ENCODE measurements around the gene MRRF. TPM values are rescaled to one million over a fixed set of nuclear protein-coding genes. Genes with fewer than 3 reads are reported as not detected.
A peak's percentile ranks its signal among the peaks of the same experiment; 100 is the strongest.

MRRF gene
- total and polyA plus RNA-seq, 4 experiments from 2014 or later, result 15.6 to 27.3 (median 22.5) TPM

DNA sequence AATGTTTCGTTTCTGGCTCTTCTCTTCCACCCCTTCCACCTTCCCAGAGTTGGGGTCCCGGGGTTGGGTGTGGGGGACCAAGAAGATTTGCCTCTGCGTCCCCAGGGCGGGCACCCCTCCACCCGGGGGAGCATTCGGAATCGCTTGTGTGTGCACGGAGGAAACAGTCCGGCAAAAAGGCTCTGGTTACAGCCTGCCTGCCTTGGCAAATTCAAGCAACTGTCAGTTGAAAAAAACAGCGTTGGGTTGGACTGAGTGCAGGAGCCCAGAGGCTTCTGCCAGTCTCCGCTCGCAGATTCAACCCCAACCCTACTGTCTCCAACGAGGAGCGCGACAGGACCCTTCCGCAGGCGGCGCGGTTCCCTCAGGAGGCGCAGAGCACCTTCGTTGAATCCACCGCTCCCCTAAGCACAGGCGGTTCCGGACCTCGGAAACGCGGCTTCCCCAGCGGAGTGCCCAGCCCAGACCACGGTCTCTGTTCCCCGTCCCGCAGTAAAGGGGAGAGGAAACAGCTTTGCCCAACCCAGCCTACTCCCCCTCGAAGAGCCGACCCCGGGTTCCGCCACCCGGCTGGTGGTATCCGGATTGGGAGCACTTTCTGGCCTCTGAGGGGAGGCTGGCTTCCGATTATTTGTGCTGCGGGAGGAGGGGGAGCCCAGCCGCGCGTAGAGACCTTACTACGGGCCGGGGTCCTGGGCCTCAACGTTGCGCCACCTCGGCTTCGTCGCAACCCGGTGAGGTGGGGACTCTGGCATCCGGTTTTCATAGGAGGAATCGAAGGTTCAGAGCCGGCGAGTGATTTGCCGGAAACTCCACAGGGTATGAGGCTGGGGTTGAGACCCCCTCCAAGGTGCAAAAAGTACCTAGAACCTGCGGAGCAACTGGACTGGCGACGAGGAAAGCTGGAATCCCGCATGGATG, 45.5 kb upstream of the MRRF start:
- Histone ChIP-seq H3K27me3 (ENCODE audit: insufficient read depth, low read length) (peaks cover 43% of the 10 kb centered on the region), H3K36me3 (ENCODE audit: insufficient read depth, low read length) (no peaks in the 10 kb centered on the region), H3K4me1 (ENCODE audit: insufficient read depth, low read length) (peaks cover 10% of the 10 kb centered on the region), H3K9me3 (ENCODE audit: control insufficient read depth in 1 of 2, low read length in 2 of 2) (no peaks in the 10 kb centered on the region), H3K27ac (ENCODE audit: low read depth, low read length) (no peak overlapping the region), H3K4me3 (ENCODE audit: low read length in 2 of 2) (no peak overlapping the region)
- CTCF ChIA-PET (ENCODE audit: partially characterized antibody), result interaction anchor here (1.1 kb wide), 1 partner anchor 14 kb away, joined by 3 read pairs; no protein-coding TSS in a partner anchor
- DNase-seq, result no peak
- POLR2A ChIA-PET (ENCODE audit: partially characterized antibody), result no interaction called here
- Mint-ChIP-seq H3K4me1 (peaks cover 15 to 41% (median 29%) of the 10 kb centered on the region in 4 donors), H3K27ac (peak overlapping the region in 1 of 7 donors; percentile 12), H3K27me3 (peaks cover 66 to 79% of the 10 kb centered on the region in 2 donors), H3K9me3 (peaks cover 0 to 2% (median 0%) of the 10 kb centered on the region in 8 donors), H3K4me3 (peak overlapping the region; percentile 39 to 85 (median 72)), H3K36me3 (no peaks in the 10 kb centered on the region)
- intact Hi-C loops (cut with micrococcal nuclease), result no loop called here

DNA sequence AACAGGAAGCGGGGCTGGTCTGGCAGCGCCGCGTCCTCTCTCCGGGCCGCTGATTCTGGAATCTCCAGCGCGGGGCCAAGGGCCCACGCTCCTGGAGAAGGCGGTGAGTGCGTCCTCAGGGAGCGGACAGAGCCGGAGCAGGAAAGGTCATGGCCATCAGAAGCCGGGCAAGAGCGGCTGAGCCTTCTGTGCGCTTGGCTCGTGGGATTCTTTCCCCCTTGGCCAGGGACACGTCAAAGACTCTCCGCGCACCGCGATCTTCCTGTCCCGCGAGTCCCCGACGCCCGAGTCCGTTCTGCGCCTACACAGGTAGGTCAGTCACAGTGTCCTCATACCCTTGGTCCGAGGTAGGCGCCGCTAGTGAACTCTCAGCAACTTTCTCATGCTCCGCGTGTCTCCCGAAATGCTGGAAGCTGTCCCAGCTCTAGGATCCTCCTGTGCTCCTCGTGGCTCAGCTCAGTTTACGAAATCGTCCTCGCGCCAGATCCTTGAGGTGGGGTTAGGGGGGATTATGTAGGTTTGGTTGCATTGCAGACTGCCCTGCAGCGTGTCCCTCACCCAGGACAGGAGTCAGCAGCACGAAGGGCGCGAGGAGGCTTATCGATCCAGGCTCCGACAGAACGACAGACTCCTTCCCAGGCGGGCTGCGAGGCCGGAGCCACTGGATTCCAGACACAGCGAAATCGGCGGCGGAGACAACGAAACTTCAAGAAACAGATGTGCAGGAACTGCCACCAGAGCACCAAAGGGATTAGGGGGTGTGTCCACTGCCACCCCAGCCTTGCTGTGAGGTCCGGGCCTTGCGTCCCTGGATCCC, 44.6 kb upstream of the MRRF start:
- H3K27ac Mint-ChIP-seq, result peak overlapping the region in 1 of 7 donors; percentile 49
- CTCF ChIA-PET (ENCODE audit: partially characterized antibody), result interaction anchor here (1.1 to 1.4 kb wide), 2 partner anchors 14 to 95 kb away, joined by 3 read pairs; no protein-coding TSS in a partner anchor
- peaks cover 14 to 36% (median 26%) of the 10 kb centered on the region in 4 donors for H3K4me1 Mint-ChIP-seq
- H3K36me3 Mint-ChIP-seq, result no peaks in the 10 kb centered on the region
- H3K27ac ChIP-seq (ENCODE audit: low read depth, low read length), result no peak overlapping the region
- POLR2A ChIA-PET (ENCODE audit: partially characterized antibody), result no interaction called here
- no peak overlapping the region for H3K4me3 ChIP-seq (ENCODE audit: low read length in 2 of 2)
- peaks cover 0 to 2% (median 0%) of the 10 kb centered on the region in 8 donors for H3K9me3 Mint-ChIP-seq
- no peaks in the 10 kb centered on the region for H3K9me3 ChIP-seq (ENCODE audit: control insufficient read depth in 1 of 2, low read length in 2 of 2)
- H3K27me3 Mint-ChIP-seq, result peaks cover 66 to 78% of the 10 kb centered on the region in 2 donors
- H3K4me1 ChIP-seq (ENCODE audit: insufficient read depth, low read length), result peaks cover 10% of the 10 kb centered on the region
- H3K36me3 ChIP-seq (ENCODE audit: insufficient read depth, low read length), result no peaks in the 10 kb centered on the region
- H3K27me3 ChIP-seq (ENCODE audit: insufficient read depth, low read length), result peaks cover 43% of the 10 kb centered on the region
- H3K4me3 Mint-ChIP-seq, result peak overlapping the region in 7 of 8 donors; percentile 19 to 85 (median 63)
- intact Hi-C loops (cut with micrococcal nuclease), result no loop called here
- no peak for DNase-seq

DNA sequence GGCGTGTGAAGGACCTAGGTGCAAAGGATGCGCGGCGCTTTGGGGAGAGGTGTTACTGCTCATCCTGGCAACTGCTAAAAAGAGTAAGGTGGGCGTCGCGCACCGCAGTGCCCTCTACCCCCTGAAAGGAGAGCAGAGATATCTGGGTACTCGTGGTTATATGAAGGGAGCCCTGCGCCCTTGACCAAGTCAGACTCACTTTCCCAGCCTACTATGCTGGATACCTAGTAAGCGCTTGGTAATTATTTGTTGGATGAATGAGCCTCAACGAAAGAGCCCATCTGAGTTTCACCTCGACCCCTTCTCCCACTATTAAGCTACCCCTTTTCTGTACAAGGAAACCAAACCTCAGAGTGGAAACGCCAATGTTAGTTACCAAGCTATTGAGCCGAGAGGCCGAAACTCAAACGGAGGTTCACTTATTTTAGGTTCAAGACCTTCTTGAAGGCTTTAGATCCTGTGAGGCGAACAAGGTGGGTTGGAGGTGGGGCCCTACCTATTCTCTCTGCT, 44.0 kb upstream of the MRRF start:
- intact Hi-C loops (cut with micrococcal nuclease), result no loop called here
- ChIA-PET POLR2A (ENCODE audit: partially characterized antibody) (no interaction called here), CTCF (ENCODE audit: partially characterized antibody) (interaction anchor here (1.4 kb wide), 1 partner anchor 96 kb away, joined by 3 read pairs; no protein-coding TSS in a partner anchor)
- Histone ChIP-seq H3K9me3 (ENCODE audit: control insufficient read depth in 1 of 2, low read length in 2 of 2) (no peaks in the 10 kb centered on the region), H3K36me3 (ENCODE audit: insufficient read depth, low read length) (no peaks in the 10 kb centered on the region), H3K4me1 (ENCODE audit: insufficient read depth, low read length) (peaks cover 10% of the 10 kb centered on the region), H3K4me3 (ENCODE audit: low read length in 2 of 2) (no peak overlapping the region), H3K27ac (ENCODE audit: low read depth, low read length) (no peak overlapping the region), H3K27me3 (ENCODE audit: insufficient read depth, low read length) (peaks cover 37% of the 10 kb centered on the region)
- peaks cover 67 to 73% of the 10 kb centered on the region in 2 donors for H3K27me3 Mint-ChIP-seq
- no peak overlapping the region for H3K27ac Mint-ChIP-seq
- no peak for DNase-seq
- H3K4me3 Mint-ChIP-seq, result peak overlapping the region in 4 of 8 donors; percentile 35 to 84 (median 67)
- H3K36me3 Mint-ChIP-seq, result no peaks in the 10 kb centered on the region
- H3K9me3 Mint-ChIP-seq, result peaks cover 0 to 2% (median 0%) of the 10 kb centered on the region in 8 donors
- H3K4me1 Mint-ChIP-seq, result peaks cover 14 to 36% (median 26%) of the 10 kb centered on the region in 4 donors

DNA sequence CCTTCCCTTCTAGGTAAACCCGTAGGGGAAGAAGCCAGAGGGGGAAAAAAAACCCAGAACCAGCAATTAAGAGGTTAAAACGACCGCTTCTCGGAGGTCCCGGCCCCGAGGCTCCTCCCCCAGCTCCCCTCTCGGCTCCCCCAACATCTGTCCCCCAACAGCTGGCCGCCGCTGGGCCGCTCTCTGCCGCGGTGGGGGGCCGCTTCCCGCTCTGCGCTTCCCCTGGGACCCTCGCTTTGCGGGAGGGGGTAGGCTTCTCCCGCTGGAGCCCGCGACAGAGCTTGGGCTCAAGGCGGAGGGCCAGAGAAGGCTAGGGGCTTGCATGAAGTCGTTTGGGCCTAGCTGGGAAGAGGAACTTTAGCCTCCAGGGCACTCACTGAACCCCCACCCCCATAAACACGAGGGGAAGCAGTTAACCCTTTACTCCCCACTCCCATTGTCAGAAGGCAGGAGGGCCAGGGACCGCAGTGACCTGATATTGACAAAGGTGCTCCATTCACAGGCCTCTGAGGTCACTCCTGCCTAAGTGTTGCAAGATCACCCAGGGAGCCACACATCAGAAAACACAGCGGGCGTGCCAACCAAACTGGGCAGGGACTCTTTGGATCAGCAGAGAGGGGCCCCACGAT, 43.4 kb upstream of the MRRF start:
- intact Hi-C loops (cut with micrococcal nuclease), result no loop called here
- Histone ChIP-seq H3K27me3 (ENCODE audit: insufficient read depth, low read length) (peaks cover 32% of the 10 kb centered on the region), H3K36me3 (ENCODE audit: insufficient read depth, low read length) (no peaks in the 10 kb centered on the region), H3K4me3 (ENCODE audit: low read length in 2 of 2) (no peak overlapping the region), H3K9me3 (ENCODE audit: control insufficient read depth in 1 of 2, low read length in 2 of 2) (no peaks in the 10 kb centered on the region), H3K4me1 (ENCODE audit: insufficient read depth, low read length) (peaks cover 10% of the 10 kb centered on the region), H3K27ac (ENCODE audit: low read depth, low read length) (no peak overlapping the region)
- ChIA-PET POLR2A (ENCODE audit: partially characterized antibody) (no interaction called here), CTCF (ENCODE audit: partially characterized antibody) (interaction anchor here (1.4 kb wide), 1 partner anchor 97 kb away, joined by 3 read pairs; no protein-coding TSS in a partner anchor)
- Mint-ChIP-seq H3K9me3 (peaks cover 0 to 2% (median 0%) of the 10 kb centered on the region in 8 donors), H3K4me1 (peaks cover 14 to 36% (median 28%) of the 10 kb centered on the region in 4 donors), H3K27me3 (peaks cover 66 to 70% of the 10 kb centered on the region in 2 donors), H3K4me3 (no peak overlapping the region), H3K36me3 (no peaks in the 10 kb centered on the region), H3K27ac (no peak overlapping the region)
- no peak for DNase-seq

DNA sequence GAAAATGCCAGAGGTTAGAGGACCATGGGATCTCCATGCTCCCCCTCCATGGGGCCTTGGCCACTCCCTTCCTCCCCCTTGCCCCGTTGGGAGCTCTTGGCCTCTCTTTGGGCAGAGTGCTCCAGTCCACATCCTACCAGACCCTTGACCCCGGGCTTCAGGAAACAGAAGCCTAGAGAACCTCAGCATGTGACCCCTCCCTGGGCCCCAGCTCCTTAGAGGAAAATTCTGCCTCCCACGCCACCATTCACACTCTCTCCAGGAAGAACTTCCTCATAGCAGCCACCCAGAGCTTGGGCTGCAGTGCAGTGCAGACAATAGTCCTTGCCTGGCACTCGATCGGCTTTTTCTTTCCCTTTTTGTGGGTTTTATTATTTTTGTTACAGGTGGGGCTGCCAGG, 41.9 kb upstream of the MRRF start:
- Histone ChIP-seq H3K9me3 (ENCODE audit: control insufficient read depth in 1 of 2, low read length in 2 of 2) (no peaks in the 10 kb centered on the region), H3K27me3 (ENCODE audit: insufficient read depth, low read length) (peaks cover 29% of the 10 kb centered on the region), H3K4me3 (ENCODE audit: low read length in 2 of 2) (no peak overlapping the region), H3K4me1 (ENCODE audit: insufficient read depth, low read length) (peaks cover 10% of the 10 kb centered on the region), H3K36me3 (ENCODE audit: insufficient read depth, low read length) (no peaks in the 10 kb centered on the region), H3K27ac (ENCODE audit: low read depth, low read length) (no peak overlapping the region)
- DNase-seq, result no peak
- peak overlapping the region in 1 of 7 donors; percentile 6 for H3K27ac Mint-ChIP-seq
- intact Hi-C loops (cut with micrococcal nuclease), result no loop called here
- ChIA-PET POLR2A (ENCODE audit: partially characterized antibody) (no interaction called here), CTCF (ENCODE audit: partially characterized antibody) (no interaction called here)
- no peaks in the 10 kb centered on the region for H3K36me3 Mint-ChIP-seq
- no peaks in the 10 kb centered on the region for H3K9me3 Mint-ChIP-seq
- peaks cover 69 to 75% of the 10 kb centered on the region in 2 donors for H3K27me3 Mint-ChIP-seq
- H3K4me1 Mint-ChIP-seq, result peaks cover 12 to 45% (median 28%) of the 10 kb centered on the region in 4 donors
- H3K4me3 Mint-ChIP-seq, result no peak overlapping the region

DNA sequence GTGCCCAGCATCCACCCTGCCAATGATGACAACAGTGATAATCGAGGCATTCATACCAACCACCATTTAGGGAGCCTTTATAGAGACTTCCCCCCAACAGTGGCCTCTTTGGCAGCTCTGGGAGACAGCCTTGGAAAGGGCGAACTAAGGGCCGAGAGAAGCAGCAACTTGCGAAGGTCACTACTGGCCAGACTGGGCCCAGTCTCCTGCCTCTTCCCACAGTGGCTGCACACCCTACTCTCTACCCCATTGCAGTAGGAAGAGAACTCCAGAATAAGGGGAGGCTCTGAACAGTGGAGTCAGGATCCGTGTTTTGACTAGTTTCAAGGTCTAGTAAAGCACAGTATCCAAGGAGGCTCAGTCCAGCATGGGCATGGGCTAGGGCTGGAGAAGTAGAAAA, 41.2 kb upstream of the MRRF start:
- POLR2A ChIA-PET (ENCODE audit: partially characterized antibody), result no interaction called here
- Histone ChIP-seq H3K9me3 (ENCODE audit: control insufficient read depth in 1 of 2, low read length in 2 of 2) (no peaks in the 10 kb centered on the region), H3K4me3 (ENCODE audit: low read length in 2 of 2) (no peak overlapping the region), H3K27me3 (ENCODE audit: insufficient read depth, low read length) (peaks cover 29% of the 10 kb centered on the region), H3K4me1 (ENCODE audit: insufficient read depth, low read length) (peaks cover 10% of the 10 kb centered on the region), H3K36me3 (ENCODE audit: insufficient read depth, low read length) (no peaks in the 10 kb centered on the region), H3K27ac (ENCODE audit: low read depth, low read length) (no peak overlapping the region)
- DNase-seq, result no peak
- peaks cover 9 to 39% (median 23%) of the 10 kb centered on the region in 4 donors for H3K4me1 Mint-ChIP-seq
- peaks cover 63 to 70% of the 10 kb centered on the region in 2 donors for H3K27me3 Mint-ChIP-seq
- H3K9me3 Mint-ChIP-seq, result no peaks in the 10 kb centered on the region
- peak overlapping the region in 1 of 8 donors; percentile 20 for H3K4me3 Mint-ChIP-seq
- no peaks in the 10 kb centered on the region for H3K36me3 Mint-ChIP-seq
- intact Hi-C loops (cut with micrococcal nuclease), result no loop called here
- H3K27ac Mint-ChIP-seq, result peak overlapping the region in 1 of 7 donors; percentile 6
- CTCF ChIA-PET (ENCODE audit: partially characterized antibody), result no interaction called here

All from CD4-positive, alpha-beta memory T cell (primary cell).